ENCODE data around the gene CERCAM.

CERCAM gene

DNA sequence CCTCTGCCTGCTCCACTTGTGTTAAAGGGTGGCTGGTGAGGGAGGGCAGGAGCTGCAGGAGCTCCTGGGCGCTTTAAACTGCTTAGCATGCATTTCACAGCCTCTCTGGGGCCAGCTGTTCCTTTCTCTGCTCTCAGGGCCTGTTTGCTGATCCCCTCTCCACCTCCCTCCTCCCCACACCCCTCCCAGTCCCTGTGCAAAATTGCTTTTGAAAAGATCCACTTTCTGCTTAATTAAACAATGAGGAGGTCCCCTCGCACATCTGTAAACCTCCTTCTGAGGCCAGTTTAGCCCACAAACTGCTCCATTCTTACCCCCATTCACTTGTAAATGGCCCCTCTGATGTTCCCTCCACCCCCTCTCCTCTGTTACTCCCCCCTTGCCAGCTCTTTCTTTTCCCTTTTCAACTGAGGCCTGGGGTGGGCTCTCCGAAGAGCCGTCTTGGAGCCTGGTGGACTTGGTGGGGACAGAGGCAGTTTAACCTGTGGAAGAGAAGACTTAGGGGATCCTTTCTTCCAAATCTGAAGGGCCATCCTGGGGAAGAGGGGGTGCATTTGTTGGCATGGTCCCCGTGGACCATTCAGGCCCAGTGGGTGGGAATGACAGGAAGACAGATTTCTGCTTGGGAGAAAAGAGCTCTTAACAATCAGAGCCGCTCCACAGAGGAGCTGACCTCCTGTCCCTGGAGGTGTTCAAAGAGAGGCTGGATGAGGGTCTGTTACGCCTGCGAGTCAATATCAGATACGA is 37.5 kb upstream of the CERCAM start:
- TF ChIP-seq, protein P1, sequence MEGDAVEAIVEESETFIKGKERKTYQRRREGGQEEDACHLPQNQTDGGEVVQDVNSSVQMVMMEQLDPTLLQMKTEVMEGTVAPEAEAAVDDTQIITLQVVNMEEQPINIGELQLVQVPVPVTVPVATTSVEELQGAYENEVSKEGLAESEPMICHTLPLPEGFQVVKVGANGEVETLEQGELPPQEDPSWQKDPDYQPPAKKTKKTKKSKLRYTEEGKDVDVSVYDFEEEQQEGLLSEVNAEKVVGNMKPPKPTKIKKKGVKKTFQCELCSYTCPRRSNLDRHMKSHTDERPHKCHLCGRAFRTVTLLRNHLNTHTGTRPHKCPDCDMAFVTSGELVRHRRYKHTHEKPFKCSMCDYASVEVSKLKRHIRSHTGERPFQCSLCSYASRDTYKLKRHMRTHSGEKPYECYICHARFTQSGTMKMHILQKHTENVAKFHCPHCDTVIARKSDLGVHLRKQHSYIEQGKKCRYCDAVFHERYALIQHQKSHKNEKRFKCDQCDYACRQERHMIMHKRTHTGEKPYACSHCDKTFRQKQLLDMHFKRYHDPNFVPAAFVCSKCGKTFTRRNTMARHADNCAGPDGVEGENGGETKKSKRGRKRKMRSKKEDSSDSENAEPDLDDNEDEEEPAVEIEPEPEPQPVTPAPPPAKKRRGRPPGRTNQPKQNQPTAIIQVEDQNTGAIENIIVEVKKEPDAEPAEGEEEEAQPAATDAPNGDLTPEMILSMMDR (IDR thresholded peaks at IDR 0.05): no peak

DNA sequence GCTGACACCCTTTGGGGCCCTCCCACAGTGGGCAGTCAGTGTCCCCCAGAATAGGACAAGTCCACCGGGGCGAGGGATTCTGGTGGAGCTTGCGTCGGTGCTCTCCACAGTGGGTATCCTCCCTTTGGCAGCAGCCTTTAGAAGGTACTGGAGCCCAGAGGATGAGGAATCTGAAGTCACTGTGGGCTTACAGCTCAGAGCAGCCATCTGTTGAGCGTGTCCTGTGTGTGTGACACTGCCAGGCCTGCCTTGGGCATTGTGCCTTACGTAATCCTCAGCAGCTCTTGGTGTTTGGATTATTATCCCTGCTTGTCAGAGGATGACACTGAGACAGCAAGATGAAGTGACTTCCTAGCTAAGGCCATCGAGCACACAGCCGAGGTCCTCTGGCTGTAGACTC is 36.9 kb upstream of the CERCAM start:
- TF ChIP-seq, protein P1 (IDR thresholded peaks at IDR 0.05): no peak

DNA sequence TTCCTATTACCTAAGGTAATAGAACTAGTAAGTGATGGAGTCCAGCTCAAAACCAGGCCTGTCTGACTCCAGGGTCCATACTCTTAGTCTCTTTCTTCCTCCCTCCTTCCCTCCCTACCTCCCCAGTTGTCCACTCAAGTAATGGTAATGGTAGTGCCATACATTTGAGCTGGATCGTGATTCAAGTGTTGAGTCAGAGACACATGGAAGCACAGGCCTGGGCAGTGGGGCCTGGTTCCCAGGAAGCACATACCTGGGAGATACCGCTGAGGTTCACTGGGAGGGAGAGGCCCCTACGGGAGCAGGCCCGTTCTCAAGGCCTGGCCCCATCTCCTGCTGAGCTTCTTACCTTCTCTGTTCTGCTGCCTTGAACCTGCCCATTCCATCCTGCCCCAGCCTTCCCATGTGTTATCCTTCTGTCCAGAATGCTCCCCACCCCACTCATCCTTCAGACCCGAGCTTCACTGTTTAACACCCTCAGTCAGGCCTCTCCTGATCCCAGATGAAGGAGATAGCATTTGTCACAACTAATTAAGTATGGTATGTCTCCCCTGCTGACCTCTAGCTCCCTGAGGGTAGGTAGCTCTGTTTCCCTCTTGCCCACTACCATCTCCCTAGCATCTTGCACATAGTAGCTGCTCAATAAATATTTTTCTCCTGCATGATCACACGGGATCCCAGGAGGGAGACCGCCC is 35.7 kb upstream of the CERCAM start:
- TF ChIP-seq, protein P1 (IDR thresholded peaks at IDR 0.05): no peak

DNA sequence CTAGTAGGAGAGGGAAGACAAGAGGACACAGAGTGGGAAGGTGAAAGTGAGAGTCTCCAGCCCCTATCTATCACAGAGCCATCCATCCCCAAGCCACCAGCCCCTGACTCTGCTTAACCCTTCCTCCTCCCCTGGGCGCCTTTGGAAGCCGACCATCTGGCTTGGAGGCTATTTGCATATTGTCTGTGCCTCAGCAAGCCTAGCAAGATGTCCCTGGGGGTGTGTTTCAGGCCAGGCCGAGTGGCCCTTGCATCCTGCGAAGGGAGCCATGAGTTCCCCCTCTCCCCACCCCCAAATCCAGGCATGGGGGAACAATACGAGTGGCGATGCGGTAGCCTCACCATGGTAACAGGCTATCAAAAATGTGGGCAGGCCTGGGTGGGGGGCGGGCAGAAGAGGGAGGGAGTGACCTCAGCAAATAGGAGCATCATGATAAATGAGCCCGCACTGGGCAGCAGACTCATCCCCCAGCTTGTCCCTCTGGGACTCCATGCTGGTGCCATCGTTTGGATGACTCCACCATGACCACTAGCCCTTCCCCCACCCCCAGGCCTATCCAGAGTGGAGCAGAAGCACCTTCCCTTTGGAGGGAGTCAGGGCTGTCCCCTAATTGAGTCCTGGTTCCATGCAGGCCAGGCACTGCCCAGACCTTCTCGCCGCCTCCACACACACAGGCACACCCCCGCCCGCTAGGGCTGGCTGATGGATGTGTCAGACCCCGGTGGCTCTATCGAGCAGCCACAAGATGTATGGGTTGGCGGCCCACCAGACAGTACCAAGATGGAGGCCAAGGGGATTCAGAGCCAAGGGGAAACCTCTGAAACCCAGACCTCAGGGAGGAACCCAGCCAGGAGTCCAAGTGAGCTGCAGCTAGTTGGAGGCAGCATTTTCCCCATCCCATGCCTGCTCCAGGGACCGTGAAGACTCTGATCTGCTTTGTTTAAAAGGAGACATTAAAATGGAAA is 34.9 kb upstream of the CERCAM start:
- TF ChIP-seq, protein P1 (IDR thresholded peaks at IDR 0.05): no peak

DNA sequence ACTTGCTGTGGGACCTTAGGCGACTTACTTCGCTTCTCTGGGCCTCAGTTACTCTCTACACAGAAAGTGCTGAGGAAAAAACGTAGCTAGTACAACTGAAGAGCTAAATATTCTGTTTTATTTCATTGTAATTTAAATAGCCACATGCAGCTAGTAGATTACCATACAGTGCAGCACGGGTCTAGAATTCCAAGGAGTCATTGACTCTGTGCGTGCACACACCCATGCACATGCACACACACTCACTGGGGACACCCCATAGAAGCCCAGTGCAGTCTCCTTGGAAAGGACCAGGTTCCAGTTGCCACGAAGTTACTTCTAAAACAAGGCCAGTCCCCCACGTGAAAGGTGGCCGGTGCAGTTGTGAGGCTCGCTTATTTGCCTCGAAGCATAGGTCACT is 32.5 kb upstream of the CERCAM start:
- TF ChIP-seq, protein P1 (IDR thresholded peaks at IDR 0.05): no peak

DNA sequence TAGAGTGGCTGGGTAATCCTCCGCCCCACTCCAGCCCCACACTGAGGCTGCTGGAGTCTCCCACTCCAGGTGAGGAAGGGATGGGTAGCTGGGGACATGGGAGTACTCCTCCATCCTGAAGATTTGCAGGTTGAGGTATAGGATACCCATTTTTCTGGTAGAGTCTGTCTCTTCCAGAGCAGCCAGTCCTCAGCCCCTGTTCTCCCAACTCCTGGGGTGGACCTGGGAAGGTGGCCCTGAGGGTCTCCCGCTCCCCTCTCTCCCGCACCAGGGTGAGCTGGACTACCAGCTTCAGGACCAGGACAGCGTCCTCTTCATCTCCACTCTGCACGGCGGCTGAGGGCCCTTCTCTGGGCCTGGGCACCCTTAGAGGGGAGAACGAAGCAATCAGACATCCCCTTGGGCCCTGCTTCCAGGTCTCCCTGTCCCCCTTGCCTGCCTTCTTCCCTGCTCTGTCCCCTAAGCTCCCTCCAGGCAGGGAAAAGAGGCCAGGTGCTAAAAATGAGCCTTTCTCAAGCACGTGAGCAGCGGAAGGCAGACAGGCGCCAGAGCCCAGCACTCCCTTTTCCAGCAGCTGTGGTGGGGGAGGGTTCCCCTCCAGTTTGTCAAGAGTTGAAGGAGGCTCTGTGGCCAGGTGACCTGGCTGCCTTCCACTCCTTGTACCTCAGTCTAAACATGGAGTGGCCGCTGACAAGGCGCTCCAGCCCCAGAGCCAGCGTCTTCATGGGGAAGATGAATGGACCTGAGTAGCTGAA is 31.1 kb upstream of the CERCAM start:
- TF ChIP-seq, protein P1 (IDR thresholded peaks at IDR 0.05): no peak

Data from LNCAP (cell line).